ENCODE measurements around the gene WBP4. TPM values are rescaled to one million over a fixed set of nuclear protein-coding genes. Genes with fewer than 3 reads are reported as not detected.
"Not testable (repeated sequence)": the region's sequence is repeated elsewhere in the genome, so short reads cannot be mapped to it uniquely, and the experiment has no call there.

Gene WBP4, protein sequence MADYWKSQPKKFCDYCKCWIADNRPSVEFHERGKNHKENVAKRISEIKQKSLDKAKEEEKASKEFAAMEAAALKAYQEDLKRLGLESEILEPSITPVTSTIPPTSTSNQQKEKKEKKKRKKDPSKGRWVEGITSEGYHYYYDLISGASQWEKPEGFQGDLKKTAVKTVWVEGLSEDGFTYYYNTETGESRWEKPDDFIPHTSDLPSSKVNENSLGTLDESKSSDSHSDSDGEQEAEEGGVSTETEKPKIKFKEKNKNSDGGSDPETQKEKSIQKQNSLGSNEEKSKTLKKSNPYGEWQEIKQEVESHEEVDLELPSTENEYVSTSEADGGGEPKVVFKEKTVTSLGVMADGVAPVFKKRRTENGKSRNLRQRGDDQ
- total RNA-seq: 20.3 TPM
- long read RNA-seq, transcript WBP4-201 (10 exons, 2,623 nt): major isoform, 13 of 18 reads
- long read RNA-seq, partial matches to known transcripts: 3 of 18 reads
- long read RNA-seq, other reads (novel, unspliced or antisense): 2 of 18 reads

DNA sequence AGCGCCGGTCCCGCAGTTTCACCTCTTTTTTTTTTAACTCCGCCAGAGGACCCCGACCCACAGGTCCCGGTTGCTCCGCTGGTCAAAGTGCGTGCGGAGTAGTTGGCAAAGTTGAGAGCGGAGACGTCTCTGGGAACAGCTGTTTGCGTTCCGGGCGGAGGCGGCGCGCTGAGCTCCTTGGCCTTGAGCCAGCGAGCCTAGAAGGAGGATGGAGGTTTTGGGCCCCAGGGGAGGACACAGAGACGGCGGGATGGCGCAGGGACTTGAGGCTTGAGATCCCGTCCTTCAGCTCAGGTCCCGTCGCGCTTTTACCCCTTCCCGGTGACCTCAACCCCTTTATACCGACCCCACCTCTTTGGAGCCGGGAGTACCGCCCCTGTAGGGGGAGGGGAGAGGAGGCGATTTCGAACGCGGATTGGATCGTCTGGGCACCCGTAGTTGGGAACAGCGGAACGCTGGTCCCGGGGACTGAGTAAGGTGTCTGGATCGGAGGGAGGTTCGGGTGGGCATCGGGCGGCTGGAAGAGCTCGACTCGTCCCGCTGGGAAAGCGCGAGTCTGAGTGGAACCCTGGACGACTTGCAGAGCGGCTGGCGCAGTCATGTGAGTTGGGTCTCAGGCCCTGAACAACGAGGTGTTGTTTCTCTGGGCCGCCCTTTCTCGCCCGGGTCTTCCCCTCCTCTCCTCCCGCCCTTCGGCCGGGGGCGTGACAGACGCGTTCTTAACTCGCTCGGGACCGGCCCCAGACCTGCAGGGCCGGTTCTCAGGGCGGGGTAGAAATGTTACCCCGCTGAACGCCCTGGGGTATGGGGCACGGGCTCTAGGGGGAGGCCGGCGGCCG, at the start of gene WBP4:
Gene WBP4, plus strand, starts transcription at position 435 of the 839 bp plus-strand sequence. Its CDS starts 165 bp downstream, at position 600.
- DNase-seq (ENCODE audit: missing footprints): peak; percentile 96
- peak; percentile 85 for ATAC-seq
- intact Hi-C loops (cut with DNase I): loop anchor here (2.0 to 10.0 kb wide), 3 partner anchors 72 to 274 kb away; partner anchors contain the start of genes KBTBD6, NAA16 and SLC25A15

DNA sequence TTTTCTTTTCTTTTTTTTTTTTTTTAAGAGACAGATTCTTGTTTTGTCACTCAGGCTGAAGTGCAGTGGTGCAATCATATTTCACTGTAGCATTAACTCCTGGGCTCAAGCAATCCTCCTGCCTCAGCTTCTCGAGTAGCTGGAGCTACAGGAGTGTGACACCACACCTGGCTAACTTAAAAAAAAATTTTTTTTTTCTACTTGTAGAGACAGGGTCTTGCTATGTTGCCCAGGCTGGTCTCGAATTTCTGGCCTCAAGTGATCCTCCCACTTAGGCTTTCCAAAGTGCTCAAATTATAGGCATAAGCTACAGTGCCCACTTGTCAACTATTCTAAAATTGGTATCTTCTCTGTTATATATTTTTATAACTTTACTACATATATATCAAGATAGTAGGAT, 48.8 kb upstream of the WBP4 start:
- ATAC-seq (no peak), DNase-seq (ENCODE audit: missing footprints) (no peak)
- intact Hi-C loops (cut with DNase I): loop anchor here (5.0 kb wide), 1 partner anchor 45 kb away; no protein-coding TSS in a partner anchor

DNA sequence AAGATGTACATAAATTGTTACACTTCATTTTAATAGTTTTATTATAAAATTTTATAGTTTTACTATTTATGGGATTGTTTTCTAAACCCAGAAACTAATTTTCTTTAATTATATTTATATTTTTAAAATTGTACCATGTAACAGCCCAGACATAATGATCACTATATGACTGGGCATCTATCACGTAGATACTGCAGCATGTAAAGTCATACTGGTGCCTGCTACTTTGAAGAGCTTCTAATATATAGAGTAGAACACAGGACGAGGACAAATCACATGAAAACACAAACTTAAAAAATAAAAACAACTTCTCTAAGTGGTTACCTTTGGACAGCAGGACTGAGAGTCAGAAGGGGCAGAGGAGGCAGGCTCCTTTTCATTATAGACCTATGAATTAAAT, 47.5 kb upstream of the WBP4 start:
- intact Hi-C loops (cut with DNase I): loop anchor here (5.0 kb wide), 1 partner anchor 43 kb away; no protein-coding TSS in a partner anchor
- DNase-seq (ENCODE audit: missing footprints): no peak
- no peak for ATAC-seq

DNA sequence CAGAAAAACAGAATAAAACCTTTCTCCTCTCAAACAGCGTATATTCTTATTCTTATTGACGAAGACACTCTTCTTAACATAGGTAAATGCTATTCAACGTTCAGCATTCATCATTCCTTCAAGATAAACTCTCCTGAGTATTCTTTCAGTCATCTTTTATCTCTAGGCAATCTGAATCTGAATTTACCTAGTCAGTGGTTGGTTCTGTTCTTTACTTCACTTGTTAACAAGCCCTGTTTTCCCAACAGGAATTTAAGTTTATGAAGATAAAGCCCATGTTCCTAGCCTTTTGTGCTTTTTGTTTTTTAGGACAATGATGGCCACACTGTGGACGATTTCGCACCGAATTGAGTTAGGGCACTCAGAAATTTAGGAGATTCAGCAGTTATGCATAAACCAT, 45.4 kb upstream of the WBP4 start:
- intact Hi-C loops (cut with DNase I): no loop called here
- DNase-seq (ENCODE audit: missing footprints): no peak
- ATAC-seq: no peak

DNA sequence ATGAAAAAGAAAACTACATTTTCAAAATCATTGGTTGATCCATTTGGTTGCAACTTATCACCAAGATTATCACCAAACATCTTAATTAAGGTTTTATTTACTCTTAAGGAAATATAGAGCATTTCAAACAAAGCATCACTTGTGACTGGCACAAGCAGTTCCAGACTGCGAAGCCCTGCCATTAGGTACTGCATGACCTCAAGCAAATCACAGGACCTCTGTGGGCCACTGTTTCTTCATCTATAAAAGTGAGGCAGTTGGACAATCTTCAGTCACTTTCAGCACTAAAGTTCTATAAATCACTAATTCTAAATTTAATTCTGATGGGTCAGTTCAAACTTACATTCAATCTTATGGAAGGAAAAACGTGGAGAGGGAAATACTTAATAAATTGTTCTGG, 44.1 kb upstream of the WBP4 start:
- ATAC-seq: no peak
- intact Hi-C loops (cut with DNase I): no loop called here
- DNase-seq (ENCODE audit: missing footprints): no peak

DNA sequence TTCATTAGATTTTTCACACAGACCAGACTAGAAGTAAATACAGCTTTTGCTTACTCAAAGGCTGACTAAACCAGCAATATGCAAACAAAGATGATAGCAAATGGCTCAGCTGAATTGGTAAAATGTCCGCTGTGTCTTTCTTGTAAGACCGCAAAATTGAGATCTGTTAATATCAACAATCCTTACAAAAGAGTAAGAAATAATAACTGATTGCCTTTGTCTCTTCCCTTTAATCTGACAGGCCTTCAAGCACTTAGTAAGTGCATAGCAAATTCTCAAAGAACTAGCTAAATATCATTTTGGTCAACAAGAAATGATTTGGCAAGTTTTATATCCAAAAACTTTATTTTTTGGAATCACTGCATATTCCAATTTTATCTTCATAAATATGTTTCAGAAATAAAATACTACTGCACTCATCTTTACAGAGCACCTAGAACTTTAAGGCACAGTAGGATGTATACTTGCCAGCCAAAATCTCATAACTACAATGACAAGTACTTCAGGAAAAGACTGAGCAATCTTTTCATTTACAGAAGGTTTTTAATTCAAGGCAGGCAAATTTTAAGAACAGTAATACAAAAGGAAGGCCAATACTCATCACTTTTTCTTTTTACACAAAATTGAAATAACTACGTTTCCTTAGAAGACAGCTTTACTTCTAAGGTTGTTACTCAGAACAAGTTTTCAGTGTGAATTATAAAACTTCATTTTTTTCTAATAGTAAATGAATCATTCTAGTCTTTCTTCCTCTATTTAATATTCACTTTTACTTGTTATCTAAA, 43.3 kb upstream of the WBP4 start:
- no peak for ATAC-seq
- DNase-seq (ENCODE audit: missing footprints): no peak
- intact Hi-C loops (cut with DNase I): no loop called here

DNA sequence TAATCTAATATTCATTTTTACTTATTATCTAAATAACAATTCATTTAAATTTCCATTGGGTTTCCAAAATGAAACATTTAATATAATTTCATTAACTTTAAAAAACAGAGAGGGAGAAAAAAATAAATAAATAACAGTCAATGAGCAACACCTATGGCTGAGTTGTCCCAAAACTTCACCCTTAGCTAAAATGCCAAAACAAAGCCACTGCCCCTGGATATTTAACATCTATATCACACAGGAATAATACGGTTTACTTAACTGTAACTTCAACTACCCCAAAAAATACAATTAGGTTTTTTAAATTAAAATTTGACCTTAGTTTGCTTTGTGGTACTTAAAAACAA, 42.7 kb upstream of the WBP4 start:
- intact Hi-C loops (cut with DNase I): no loop called here
- ATAC-seq: no peak
- no peak for DNase-seq (ENCODE audit: missing footprints)

DNA sequence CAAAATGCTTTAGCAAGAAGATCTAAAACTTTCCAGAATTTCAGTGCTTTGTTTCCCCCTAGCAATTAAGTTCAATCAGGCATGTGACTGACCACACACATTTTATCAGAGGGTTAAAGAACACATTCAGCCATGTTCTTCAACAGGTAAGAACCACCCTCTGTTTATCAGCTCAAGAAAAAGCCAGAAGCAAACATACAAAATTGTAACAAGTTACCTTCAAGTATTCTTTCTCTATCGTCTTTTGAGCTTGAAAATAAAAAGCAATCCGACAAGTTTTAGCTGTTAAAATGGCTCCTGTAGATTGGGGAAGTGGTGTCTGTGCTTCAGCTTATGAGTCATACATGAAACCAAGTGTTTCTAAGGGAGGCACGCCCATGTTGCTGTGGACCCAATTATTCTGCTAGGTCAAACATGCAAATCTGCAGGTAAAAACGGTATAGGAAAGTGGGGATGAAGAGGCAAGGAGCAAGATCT, 42.3 kb upstream of the WBP4 start, which contains the start of gene ELF1:
Gene ELF1, minus strand, starts transcription at position 306 of the 477 bp plus-strand sequence. CDS start 37,262 bp downstream, outside the sequence.
- intact Hi-C loops (cut with DNase I): no loop called here
- peak; percentile 76 for ATAC-seq
- DNase-seq (ENCODE audit: missing footprints): no peak

DNA sequence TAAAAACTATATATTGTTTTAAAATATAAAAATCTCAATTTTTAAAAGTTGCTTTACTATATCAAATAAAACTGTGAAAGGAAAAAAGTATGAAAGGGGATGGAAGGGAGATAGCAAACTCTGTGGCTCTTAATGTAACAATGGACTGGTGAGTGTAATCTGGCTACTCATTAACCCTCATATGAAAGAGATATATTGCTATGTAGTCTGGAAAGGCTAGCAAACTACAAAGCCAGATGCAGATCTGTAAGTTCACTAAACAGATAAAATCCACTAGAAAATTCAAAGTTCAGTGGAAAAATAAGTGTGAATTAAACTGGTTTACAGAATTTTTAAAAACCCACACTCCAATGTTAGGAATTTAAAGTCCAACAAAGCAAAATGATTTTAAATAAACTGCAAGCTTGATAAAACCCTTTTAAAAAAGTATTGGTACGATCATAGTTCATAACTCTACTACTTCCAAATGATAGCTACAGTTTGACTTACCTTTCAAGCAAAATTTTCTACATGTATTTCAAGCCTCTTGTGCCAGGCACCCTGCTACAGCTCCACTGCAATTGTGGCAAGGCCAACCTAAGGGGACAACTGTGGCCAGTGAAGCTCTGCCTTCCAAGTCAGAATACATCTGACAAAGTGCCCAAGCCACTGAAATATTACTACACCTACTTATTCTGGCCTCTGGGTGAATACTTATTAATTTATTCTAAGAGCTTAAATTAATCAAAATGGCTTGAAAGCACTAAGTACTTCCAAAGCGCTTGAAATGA, 41.5 kb upstream of the WBP4 start:
- intact Hi-C loops (cut with DNase I): no loop called here
- ATAC-seq: no peak
- DNase-seq (ENCODE audit: missing footprints): no peak

DNA sequence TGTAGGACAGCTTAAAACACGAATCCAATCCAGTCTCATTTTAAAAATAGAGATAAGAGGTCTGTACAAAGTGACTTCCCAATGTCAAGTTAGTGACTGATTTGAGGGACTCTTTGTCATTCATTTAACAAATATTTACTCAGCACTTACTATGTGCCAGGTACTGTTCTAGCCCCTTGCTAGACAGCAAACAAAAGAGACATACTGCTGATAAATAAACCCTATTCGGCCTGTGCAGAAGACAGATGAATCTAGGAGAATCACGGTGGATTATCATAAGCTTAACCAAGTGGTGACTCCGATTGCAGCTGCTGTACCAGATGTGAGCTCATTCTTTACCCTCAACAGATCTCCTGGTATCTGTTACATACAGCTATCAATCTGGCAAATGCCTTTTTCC, 35.8 kb upstream of the WBP4 start:
- intact Hi-C loops (cut with DNase I): no loop called here
- ATAC-seq (no peak), DNase-seq (ENCODE audit: missing footprints) (no peak)

DNA sequence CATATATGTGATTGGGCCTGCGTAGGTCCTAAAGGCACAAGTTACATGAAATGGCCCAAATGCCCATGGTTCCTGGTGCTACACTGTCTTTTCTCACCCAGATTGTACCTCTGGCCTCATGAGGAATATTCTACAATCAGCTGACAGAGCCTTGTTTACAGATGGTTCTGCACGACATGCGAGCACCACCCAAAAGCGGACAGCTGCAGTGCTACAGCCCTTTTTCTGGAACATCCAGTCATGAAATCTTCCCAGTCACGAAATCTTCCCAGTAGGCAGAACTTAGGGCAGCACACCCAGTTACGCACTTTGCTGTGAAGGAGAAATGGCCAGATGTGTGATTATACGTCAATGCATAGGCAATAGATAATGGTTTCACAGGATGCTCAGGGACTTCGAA, 34.5 kb upstream of the WBP4 start:
- DNase-seq (ENCODE audit: missing footprints) (no peak), ATAC-seq (no peak)
- intact Hi-C loops (cut with DNase I): no loop called here

DNA sequence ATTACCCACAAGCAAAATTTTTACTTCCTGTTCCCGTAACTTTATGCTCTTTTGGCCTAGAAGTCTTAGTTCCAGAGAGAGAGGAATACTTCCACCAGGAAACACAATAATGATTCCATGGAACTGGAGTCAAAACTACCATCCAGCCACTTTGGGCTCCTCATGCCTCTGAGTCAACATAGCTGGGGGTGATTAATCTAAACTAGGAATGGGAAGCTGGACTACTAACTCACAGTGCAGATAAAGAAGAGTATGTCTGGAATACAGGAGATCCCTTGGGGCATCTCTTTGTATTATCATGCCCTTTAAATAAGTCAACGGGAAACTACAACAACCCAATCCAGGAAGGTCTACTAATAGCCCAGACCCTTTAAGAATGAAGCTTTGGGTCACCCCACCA, 33.3 kb upstream of the WBP4 start:
- ATAC-seq (no peak), DNase-seq (ENCODE audit: missing footprints) (peak; percentile 15)
- intact Hi-C loops (cut with DNase I): no loop called here

DNA sequence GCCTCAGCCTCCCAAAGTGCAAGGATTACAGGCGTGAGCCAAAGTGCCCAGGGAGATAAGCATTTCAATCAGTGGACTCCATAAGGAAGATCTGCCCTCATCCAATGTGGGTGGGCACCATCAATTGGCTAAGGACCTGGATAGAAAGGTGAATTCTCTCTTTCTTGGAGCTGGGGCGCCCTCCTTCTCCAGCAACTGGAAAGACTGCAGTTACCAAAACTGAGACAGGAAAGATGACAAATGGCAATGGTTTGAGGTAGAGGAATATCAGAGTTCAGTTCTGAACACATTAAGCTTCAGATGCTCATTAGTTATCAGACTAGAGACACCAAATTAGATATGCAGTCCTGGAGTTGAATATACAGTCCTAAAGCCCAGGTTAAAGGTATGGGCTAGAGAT, 31.7 kb upstream of the WBP4 start:
- DNase-seq (ENCODE audit: missing footprints): peak; percentile 23
- ATAC-seq: no peak
- intact Hi-C loops (cut with DNase I): no loop called here

DNA sequence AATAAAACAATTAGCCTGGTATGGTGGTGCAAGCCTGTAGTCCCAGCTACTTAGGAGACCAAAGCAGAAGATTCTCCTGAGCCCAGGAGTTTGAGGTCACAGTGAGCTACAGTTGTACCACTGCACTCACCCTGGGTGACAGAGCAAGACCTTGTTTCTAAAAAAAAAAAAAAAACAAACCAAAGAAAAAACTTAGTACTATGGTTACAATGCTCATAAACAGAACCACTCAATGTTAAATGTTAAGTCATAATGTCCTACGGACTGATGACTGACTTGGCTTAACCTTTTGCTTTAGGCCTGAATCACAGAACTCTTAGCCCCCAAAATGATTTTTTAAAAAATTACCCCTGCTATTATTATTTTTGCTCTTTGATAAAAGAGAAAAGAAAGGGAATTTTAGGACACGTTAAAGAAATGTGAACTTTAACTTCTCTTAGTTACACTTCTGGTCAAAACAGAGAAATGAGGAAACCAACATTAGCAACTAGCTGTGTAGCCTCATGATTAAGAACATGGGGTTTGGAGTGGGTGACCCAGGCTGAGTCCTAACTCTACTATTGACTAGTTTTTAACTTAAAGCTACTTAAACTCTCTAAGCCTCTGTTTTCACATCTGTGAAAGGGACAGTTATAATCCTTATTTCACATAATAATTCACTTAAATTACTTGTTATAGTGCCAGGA, 28.5 kb upstream of the WBP4 start:
- DNase-seq (ENCODE audit: missing footprints) (no peak), ATAC-seq (no peak)
- intact Hi-C loops (cut with DNase I): no loop called here

DNA sequence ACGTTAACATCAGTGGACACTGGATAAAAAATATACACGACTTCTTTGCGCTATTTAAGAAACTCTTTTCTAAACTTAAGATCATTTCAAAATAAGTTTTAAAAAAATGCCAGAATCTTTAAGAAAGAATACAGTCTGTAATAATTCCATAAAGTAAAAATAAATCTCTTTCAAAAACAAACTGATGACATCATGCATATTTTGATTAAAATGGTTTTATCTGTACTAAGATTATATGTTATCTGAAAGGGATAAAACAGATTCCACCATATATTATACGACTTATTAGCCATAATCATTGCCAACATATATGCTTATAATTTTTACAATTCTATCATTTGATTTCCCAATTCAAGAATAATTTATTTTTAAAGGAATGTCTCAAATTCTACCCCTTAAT, 26.9 kb upstream of the WBP4 start:
- intact Hi-C loops (cut with DNase I): no loop called here
- no peak for DNase-seq (ENCODE audit: missing footprints)
- ATAC-seq: no peak

DNA sequence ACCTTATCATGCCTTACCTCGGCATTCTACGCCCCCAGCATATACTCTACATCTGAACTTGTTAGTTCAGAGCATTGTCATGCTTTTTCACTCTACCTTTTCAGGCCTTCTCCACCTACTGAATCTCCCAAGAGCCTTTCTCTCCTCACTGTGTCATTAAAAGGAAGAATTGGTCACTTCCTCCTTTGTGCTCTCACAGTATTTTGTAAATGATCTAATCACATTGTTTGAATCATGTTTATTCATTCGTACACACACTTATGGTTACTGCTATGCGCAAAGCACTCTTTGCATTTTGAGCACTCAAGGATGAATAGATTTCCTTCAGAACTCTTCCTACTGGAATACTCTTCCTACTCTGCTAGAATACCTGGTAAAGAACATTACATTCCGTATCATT, 26.4 kb upstream of the WBP4 start:
- DNase-seq (ENCODE audit: missing footprints) (no peak), ATAC-seq (no peak)
- intact Hi-C loops (cut with DNase I): no loop called here

DNA sequence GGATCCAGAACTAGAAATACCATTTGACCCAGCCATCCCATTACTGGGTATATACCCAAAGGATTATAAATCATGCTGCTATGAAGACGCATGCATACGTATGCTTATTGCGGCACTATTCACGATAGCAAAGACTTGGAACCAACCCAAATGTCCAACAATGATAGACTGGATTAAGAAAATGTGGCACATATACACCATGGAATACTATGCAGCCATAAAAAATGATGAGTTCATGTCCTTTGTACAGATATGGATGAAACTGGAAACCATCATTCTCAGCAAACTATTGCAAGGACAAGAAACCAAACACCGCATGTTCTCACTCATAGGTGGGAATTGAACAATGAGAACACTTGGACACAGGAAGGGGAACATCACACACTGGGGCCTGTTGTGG, 24.8 kb upstream of the WBP4 start:
- ATAC-seq; intact Hi-C loops (cut with DNase I); DNase-seq (ENCODE audit: missing footprints): not testable (repeated sequence)

DNA sequence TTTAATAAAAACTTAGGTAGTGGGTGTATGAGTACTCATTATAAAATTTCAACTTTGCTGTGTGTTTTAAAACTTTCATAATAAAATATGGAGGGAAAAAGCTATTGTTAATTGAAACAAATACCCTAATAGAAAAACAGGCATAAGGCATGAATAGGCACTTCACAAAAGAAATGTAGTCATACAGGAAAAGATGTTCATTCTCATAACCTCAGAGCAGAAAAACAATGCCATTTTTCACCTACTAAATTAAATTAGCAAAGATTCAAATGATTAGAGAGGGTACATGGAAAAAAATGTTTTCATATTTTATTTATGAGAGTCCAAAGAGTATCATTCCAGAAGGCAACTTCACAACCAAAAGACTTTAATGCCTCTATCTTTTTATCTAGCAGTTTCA, 21.6 kb upstream of the WBP4 start:
- ATAC-seq (no peak), DNase-seq (ENCODE audit: missing footprints) (no peak)
- intact Hi-C loops (cut with DNase I): no loop called here
